EH (cell line): ENCODE measurements around the gene TMEM129.

ENCODE experiments used
- DNase-seq: peaks from one replicate; pipeline ENCODE4 v3.0.0-alpha.2; 2015; ENCODE audit warnings: low read depth

The TMEM129 gene

GRCh38 chr4:1721003-1721665 lies at the start of gene TMEM129, which contains the start of gene TACC3:
Gene TMEM129 (minus strand): TSS chr4:1721323. CDS start chr4:1720837, 486 bp downstream.
Gene TACC3 (plus strand): TSS chr4:1721521. CDS start chr4:1723422, 1,901 bp downstream.
- peak; percentile 92 for DNase-seq

- no peak for DNase-seq
Observed at GRCh38 chr4:1770791-1771231, 49.7 kb upstream of the TMEM129 start.

GRCh38 chr4:1770245-1770644 lies 49.1 kb upstream of the TMEM129 start:
- no peak for DNase-seq

- DNase-seq, result no peak
Observed at GRCh38 chr4:1769692-1770091, 48.6 kb upstream of the TMEM129 start.

- DNase-seq, result no peak
Observed at GRCh38 chr4:1768367-1769034, 47.4 kb upstream of the TMEM129 start.

GRCh38 chr4:1767770-1768366 lies 46.7 kb upstream of the TMEM129 start:
- DNase-seq, result peak; percentile 48

GRCh38 chr4:1767061-1767769 lies 46.1 kb upstream of the TMEM129 start:
- DNase-seq, result peak; percentile 41

GRCh38 chr4:1766106-1767060 lies 45.3 kb upstream of the TMEM129 start:
- peak; percentile 23 for DNase-seq

GRCh38 chr4:1765409-1766072 lies 44.4 kb upstream of the TMEM129 start:
- no peak for DNase-seq

- no peak for DNase-seq
Observed at GRCh38 chr4:1764670-1765069, 43.5 kb upstream of the TMEM129 start.

- DNase-seq, result peak; percentile 64
Observed at GRCh38 chr4:1763550-1764080, 42.5 kb upstream of the TMEM129 start.

GRCh38 chr4:1763070-1763549 lies 42.0 kb upstream of the TMEM129 start:
- DNase-seq, result no peak

- no peak for DNase-seq
Observed at GRCh38 chr4:1762264-1763010, 41.3 kb upstream of the TMEM129 start.

GRCh38 chr4:1761130-1761689 lies 40.1 kb upstream of the TMEM129 start:
- no peak for DNase-seq

- no peak for DNase-seq
Observed at GRCh38 chr4:1760521-1761071, 39.5 kb upstream of the TMEM129 start.

- DNase-seq, result no peak
Observed at GRCh38 chr4:1759818-1760223, 38.7 kb upstream of the TMEM129 start.

- no peak for DNase-seq
Observed at GRCh38 chr4:1759170-1759817, 38.2 kb upstream of the TMEM129 start.
